Body of pancreas (tissue), 4 donors: ENCODE results near the gene RREB1. TPM values are rescaled to one million over a fixed set of nuclear protein-coding genes. Genes with fewer than 3 reads are reported as not detected.

Source experiments
- ATAC-seq: fragments of 150-250 bp; one replicate; pipeline ENCODE4 v1.9.1; 2016
- DNase-seq, 4 donors: peaks; one replicate each; pipeline ENCODE4 v3.0.0-alpha.2; 2019
- H3K27ac ChIP-seq, 4 donors: fragments of 200-600 bp; sonication (generic); 1 replicate in 3 of 4; 2 replicates in 1 of 4; pipeline versions ENCODE4 v1.5.1 to v1.6.1; 2016 to 2019; ENCODE audit warnings: mild to moderate bottlenecking in 1 of 4, mixed read lengths in 1 of 4, moderate library complexity in 1 of 4
- H3K27me3 ChIP-seq, 2 donors: fragments of 200-600 bp; sonication (generic); one replicate each; pipeline ENCODE4 v1.6.0; 2016; ENCODE audit warnings: mild to moderate bottlenecking in 1 of 2
- H3K36me3 ChIP-seq, 2 donors: fragments of 200-600 bp; sonication (generic); replicated peaks in 1 of 2; 2 replicates each; pipeline ENCODE4 v1.5.1; 2016; ENCODE audit warnings: low read depth in 2 of 2; ENCODE audit not compliant: insufficient read depth in 1 of 2
- H3K4me1 ChIP-seq: fragments of 200-600 bp; sonication (generic); one replicate; pipeline ENCODE4 v1.6.0; 2016
- H3K4me3 ChIP-seq, 2 donors: fragments of 200-600 bp; sonication (generic); 1 replicate in 1 of 2; 2 replicates in 1 of 2; pipeline ENCODE4 v1.5.1; 2016 to 2019
- H3K9me3 ChIP-seq, 3 donors: fragments of 200-600 bp; sonication (generic); 1 replicate in 2 of 3; 2 replicates in 1 of 3; pipeline ENCODE4 v1.5.1; 2016
- POLR2A ChIP-seq, 3 donors: fragments of 450-650 bp; IDR thresholded peaks; one replicate each; pipeline ENCODE4 v1.6.1; 2016; ENCODE audit warnings: antibody characterized with exemption in 3 of 3, mild to moderate bottlenecking in 2 of 3
- WGBS, 2 donors: methylation state at CpG; one replicate each; pipeline ENCODE4 v1.1.5; 2017; 5-methylcytosine and 5-hydroxymethylcytosine counted together
- intact Hi-C: fragments of 100-400 bp; cut with DNase I; formaldehyde crosslinking; loops from one replicate; pipeline ENCODE4 v1.15.1; 2023
- total RNA-seq, 2 donors: library from RNA; depleted of rRNA; stranded (reverse); fragments of >200 nt; gene quantifications; one replicate each; pipeline ENCODE4 v1.1.0, GENCODE V29; 2016
- TF ChIP-seq, protein P1 (sequence below), 7 experiments: fragments of 450-650 bp in 4 of 7; fragments of 200-600 bp in 3 of 7; sonication (generic) in 3 of 7; IDR thresholded peaks; one replicate each; pipeline ENCODE4 v1.5.1; 2016 to 2019; ENCODE audit warnings: antibody characterized with exemption in 7 of 7

The RREB1 gene
- total RNA-seq, 2 donors from 2014 or later, result 33.5 to 44.8 TPM

GRCh38 chr6:7285416-7285815, 177.7 kb downstream of the RREB1 start:
- Histone ChIP-seq H3K27me3 (no peaks in the 10 kb centered on the region), H3K9me3 (no peaks in the 10 kb centered on the region), H3K4me3 (no peak overlapping the region), H3K4me1 (no peaks in the 10 kb centered on the region), H3K36me3 (peaks cover 0 to 6% of the 10 kb centered on the region in 2 donors), H3K27ac (no peak overlapping the region)
- TF ChIP-seq POLR2A (IDR thresholded peaks at IDR 0.05), result no peak
- TF ChIP-seq, protein P1, sequence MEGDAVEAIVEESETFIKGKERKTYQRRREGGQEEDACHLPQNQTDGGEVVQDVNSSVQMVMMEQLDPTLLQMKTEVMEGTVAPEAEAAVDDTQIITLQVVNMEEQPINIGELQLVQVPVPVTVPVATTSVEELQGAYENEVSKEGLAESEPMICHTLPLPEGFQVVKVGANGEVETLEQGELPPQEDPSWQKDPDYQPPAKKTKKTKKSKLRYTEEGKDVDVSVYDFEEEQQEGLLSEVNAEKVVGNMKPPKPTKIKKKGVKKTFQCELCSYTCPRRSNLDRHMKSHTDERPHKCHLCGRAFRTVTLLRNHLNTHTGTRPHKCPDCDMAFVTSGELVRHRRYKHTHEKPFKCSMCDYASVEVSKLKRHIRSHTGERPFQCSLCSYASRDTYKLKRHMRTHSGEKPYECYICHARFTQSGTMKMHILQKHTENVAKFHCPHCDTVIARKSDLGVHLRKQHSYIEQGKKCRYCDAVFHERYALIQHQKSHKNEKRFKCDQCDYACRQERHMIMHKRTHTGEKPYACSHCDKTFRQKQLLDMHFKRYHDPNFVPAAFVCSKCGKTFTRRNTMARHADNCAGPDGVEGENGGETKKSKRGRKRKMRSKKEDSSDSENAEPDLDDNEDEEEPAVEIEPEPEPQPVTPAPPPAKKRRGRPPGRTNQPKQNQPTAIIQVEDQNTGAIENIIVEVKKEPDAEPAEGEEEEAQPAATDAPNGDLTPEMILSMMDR (IDR thresholded peaks at IDR 0.05), result no peak
- WGBS, 2 donors, result 91% methylated on average over 6 of the region's 6 CpGs
- intact Hi-C loops, result loop anchor here (10.0 kb wide), 1 partner anchor 329 kb away; no protein-coding TSS in a partner anchor
- DNase-seq (no peak), ATAC-seq (no peak)

DNA sequence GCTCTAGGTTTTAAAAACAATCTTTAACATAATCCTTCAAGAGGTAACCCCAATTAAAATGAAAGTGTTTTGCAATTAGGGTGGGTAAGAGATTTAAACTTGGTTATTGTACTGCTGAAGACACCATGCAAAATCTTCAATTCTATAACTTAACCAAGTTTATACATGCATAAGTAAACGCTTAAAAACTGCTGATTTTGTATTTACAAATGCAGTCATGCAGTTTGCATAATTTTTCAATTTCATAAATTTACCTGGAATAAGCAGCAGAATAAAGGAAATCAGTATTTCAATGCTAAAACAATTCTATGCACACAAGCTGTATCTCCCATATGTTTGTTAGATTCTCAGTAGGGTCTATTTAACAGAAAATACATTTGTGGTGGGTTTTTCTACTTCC, 182.3 kb downstream of the RREB1 start:
- H3K27me3 ChIP-seq, result no peaks in the 10 kb centered on the region
- H3K27ac ChIP-seq, result no peak overlapping the region
- TF ChIP-seq, protein P1 (IDR thresholded peaks at IDR 0.05), result no peak
- no peak for TF ChIP-seq POLR2A (IDR thresholded peaks at IDR 0.05)
- peaks cover 0 to 15% of the 10 kb centered on the region in 2 donors for H3K36me3 ChIP-seq
- ATAC-seq (no peak), DNase-seq (no peak)
- no peaks in the 10 kb centered on the region for H3K9me3 ChIP-seq
- no peak overlapping the region for H3K4me3 ChIP-seq
- 61 to 75% methylated on average over 1 of the region's 1 CpG for WGBS, 2 donors
- H3K4me1 ChIP-seq, result no peaks in the 10 kb centered on the region
- intact Hi-C loops, result no loop called here

GRCh38 chr6:7292596-7293255, 185.0 kb downstream of the RREB1 start:
- Histone ChIP-seq H3K36me3 (peaks cover 0 to 23% of the 10 kb centered on the region in 2 donors), H3K9me3 (no peaks in the 10 kb centered on the region), H3K4me3 (no peak overlapping the region), H3K27ac (no peak overlapping the region), H3K27me3 (no peaks in the 10 kb centered on the region), H3K4me1 (no peaks in the 10 kb centered on the region)
- DNase-seq, result no peak
- intact Hi-C loops, result no loop called here
- no peak for TF ChIP-seq POLR2A (IDR thresholded peaks at IDR 0.05)
- TF ChIP-seq, protein P1 (IDR thresholded peaks at IDR 0.05), result no peak
- whole genome bisulfite sequencing, 2 donors, result 81 to 85% methylated on average over 6 of the region's 6 CpGs
- ATAC-seq, result no peak

- Histone ChIP-seq H3K36me3 (peaks cover 2 to 29% of the 10 kb centered on the region in 2 donors), H3K4me3 (no peak overlapping the region), H3K9me3 (no peaks in the 10 kb centered on the region), H3K27me3 (no peaks in the 10 kb centered on the region), H3K27ac (no peak overlapping the region), H3K4me1 (peaks cover 2% of the 10 kb centered on the region)
- TF ChIP-seq POLR2A (IDR thresholded peaks at IDR 0.05), result no peak
- TF ChIP-seq, protein P1 (IDR thresholded peaks at IDR 0.05), result no peak
- intact Hi-C loops, result no loop called here
- DNase-seq (no peak), ATAC-seq (no peak)
- 88 to 90% methylated on average over 3 of the region's 3 CpGs for WGBS, 2 donors
Measured at GRCh38 chr6:7295916-7296315, 188.2 kb downstream of the RREB1 start.

DNA sequence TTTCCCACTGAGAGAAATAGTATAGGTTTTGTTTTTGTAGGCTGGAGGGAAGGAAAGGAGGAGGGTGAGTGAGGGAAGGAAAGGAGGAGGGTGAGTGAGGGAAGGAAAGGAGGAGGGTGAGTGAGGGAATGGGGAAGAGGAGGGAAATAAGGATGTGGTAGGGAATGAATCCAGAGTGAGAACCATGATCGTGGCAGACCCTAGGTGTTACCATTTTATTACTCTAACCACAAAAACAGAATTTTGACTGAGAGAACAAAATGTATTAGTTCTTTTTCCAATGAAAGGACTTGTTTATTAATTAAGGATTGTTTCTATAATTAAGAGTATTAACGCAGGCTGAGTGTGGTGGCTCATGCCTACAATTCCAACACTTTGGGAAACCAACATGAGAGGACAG, 188.8 kb downstream of the RREB1 start:
- H3K27ac ChIP-seq, result no peak overlapping the region
- no peak for DNase-seq
- peaks cover 7 to 28% of the 10 kb centered on the region in 2 donors for H3K36me3 ChIP-seq
- H3K4me3 ChIP-seq, result no peak overlapping the region
- 69 to 89% methylated on average over 2 of the region's 2 CpGs for WGBS, 2 donors
- H3K9me3 ChIP-seq, result no peaks in the 10 kb centered on the region
- TF ChIP-seq POLR2A (IDR thresholded peaks at IDR 0.05), result no peak
- TF ChIP-seq, protein P1 (IDR thresholded peaks at IDR 0.05), result no peak
- intact Hi-C loops, result no loop called here
- ATAC-seq, result no peak
- no peaks in the 10 kb centered on the region for H3K27me3 ChIP-seq
- peaks cover 9% of the 10 kb centered on the region for H3K4me1 ChIP-seq
